Measurements from ENCODE around the gene UCN2.

GRCh38 chr3:48596157-48596556, 32.6 kb upstream of the UCN2 start:
- no peak for TF ChIP-seq EGR1 (conservative IDR thresholded peaks at IDR 0.05)
- no peak for TF ChIP-seq TAF15 (IDR thresholded peaks at IDR 0.05; ENCODE audit: low read depth, low read length)
- no peak for TF ChIP-seq RFX5 (IDR thresholded peaks at IDR 0.05; ENCODE audit: low read depth, low read length)
- no peak for TF ChIP-seq SRF (CRISPR knock-in tag; IDR thresholded peaks at IDR 0.05)
- TF ChIP-seq, protein P1, sequence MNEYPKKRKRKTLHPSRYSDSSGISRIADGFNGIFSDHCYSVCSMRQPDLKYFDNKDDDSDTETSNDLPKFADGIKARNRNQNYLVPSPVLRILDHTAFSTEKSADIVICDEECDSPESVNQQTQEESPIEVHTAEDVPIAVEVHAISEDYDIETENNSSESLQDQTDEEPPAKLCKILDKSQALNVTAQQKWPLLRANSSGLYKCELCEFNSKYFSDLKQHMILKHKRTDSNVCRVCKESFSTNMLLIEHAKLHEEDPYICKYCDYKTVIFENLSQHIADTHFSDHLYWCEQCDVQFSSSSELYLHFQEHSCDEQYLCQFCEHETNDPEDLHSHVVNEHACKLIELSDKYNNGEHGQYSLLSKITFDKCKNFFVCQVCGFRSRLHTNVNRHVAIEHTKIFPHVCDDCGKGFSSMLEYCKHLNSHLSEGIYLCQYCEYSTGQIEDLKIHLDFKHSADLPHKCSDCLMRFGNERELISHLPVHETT (CRISPR knock-in tag; conservative IDR thresholded peaks at IDR 0.05 in 1 of 2, IDR thresholded peaks at IDR 0.05 in 1 of 2): no peak
- TF ChIP-seq, protein P2, sequence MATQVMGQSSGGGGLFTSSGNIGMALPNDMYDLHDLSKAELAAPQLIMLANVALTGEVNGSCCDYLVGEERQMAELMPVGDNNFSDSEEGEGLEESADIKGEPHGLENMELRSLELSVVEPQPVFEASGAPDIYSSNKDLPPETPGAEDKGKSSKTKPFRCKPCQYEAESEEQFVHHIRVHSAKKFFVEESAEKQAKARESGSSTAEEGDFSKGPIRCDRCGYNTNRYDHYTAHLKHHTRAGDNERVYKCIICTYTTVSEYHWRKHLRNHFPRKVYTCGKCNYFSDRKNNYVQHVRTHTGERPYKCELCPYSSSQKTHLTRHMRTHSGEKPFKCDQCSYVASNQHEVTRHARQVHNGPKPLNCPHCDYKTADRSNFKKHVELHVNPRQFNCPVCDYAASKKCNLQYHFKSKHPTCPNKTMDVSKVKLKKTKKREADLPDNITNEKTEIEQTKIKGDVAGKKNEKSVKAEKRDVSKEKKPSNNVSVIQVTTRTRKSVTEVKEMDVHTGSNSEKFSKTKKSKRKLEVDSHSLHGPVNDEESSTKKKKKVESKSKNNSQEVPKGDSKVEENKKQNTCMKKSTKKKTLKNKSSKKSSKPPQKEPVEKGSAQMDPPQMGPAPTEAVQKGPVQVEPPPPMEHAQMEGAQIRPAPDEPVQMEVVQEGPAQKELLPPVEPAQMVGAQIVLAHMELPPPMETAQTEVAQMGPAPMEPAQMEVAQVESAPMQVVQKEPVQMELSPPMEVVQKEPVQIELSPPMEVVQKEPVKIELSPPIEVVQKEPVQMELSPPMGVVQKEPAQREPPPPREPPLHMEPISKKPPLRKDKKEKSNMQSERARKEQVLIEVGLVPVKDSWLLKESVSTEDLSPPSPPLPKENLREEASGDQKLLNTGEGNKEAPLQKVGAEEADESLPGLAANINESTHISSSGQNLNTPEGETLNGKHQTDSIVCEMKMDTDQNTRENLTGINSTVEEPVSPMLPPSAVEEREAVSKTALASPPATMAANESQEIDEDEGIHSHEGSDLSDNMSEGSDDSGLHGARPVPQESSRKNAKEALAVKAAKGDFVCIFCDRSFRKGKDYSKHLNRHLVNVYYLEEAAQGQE (IDR thresholded peaks at IDR 0.05; ENCODE audit: borderline replicate concordance): no peak
- TF ChIP-seq, protein P2 (CRISPR knock-in tag; IDR thresholded peaks at IDR 0.05; ENCODE audit: low read depth): no peak
- TF ChIP-seq MCM5 (IDR thresholded peaks at IDR 0.05; ENCODE audit: low read depth): no peak
- no peak for TF ChIP-seq ZNF696 (CRISPR knock-in tag; conservative IDR thresholded peaks at IDR 0.05)
- no peak for TF ChIP-seq PHF8 (IDR thresholded peaks at IDR 0.05; ENCODE audit: borderline replicate concordance, low read length)
- TF ChIP-seq HMG20B (CRISPR knock-in tag; IDR thresholded peaks at IDR 0.05): no peak
- TF ChIP-seq PKNOX1 (IDR thresholded peaks at IDR 0.05): no peak
- no peak for TF ChIP-seq BRF1 (IDR thresholded peaks at IDR 0.05; ENCODE audit: borderline replicate concordance, extremely low read depth, insufficient read length)
- TF ChIP-seq IRF2 (CRISPR knock-in tag; IDR thresholded peaks at IDR 0.05): no peak
- no peak for TF ChIP-seq SMAD3 (CRISPR knock-in tag; conservative IDR thresholded peaks at IDR 0.05)

Measured in K562 (cell line).